KMS-11 (cell line): ENCODE results near the gene ETHE1.

Source experiments
- H2AFZ ChIP-seq: fragments of 200-600 bp; sonication (generic); 2 replicates; pipeline ENCODE4 v1.6.1; 2016; ENCODE audit warnings: antibody characterized with exemption, mixed run types, low read depth
- H3K27ac ChIP-seq: fragments of 200-600 bp; sonication (generic); 2 replicates; pipeline ENCODE4 v1.6.1; 2016; ENCODE audit warnings: mild to moderate bottlenecking, mixed run types
- H3K27me3 ChIP-seq: fragments of 200-600 bp; sonication (generic); 2 replicates; pipeline ENCODE4 v1.6.1; 2017; ENCODE audit warnings: mild to moderate bottlenecking, low read depth, mixed run types, moderate library complexity; ENCODE audit not compliant: insufficient read depth
- H3K36me3 ChIP-seq: fragments of 200-600 bp; sonication (generic); 2 replicates; pipeline ENCODE4 v1.6.1; 2017; ENCODE audit warnings: mild to moderate bottlenecking, mixed run types; ENCODE audit not compliant: insufficient read depth
- H3K4me1 ChIP-seq: fragments of 200-600 bp; sonication (generic); 2 replicates; pipeline ENCODE4 v1.6.1; 2016; ENCODE audit warnings: mild to moderate bottlenecking, low read depth, mixed run types; ENCODE audit not compliant: poor library complexity, severe bottlenecking
- H3K4me2 ChIP-seq: fragments of 200-600 bp; sonication (generic); 2 replicates; pipeline ENCODE4 v1.7.0; 2016; ENCODE audit warnings: mild to moderate bottlenecking, mixed run types
- H3K4me3 ChIP-seq: fragments of 200-600 bp; sonication (generic); IDR thresholded peaks from 2 replicates; pipeline ENCODE4 v1.6.1; 2017; ENCODE audit warnings: low read depth, low read length, mixed read lengths; ENCODE audit not compliant: insufficient read depth
- H3K79me2 ChIP-seq: fragments of 200-600 bp; sonication (generic); 2 replicates; pipeline ENCODE4 v1.6.1; 2016; ENCODE audit warnings: low read depth, mixed run types; ENCODE audit not compliant: insufficient read depth
- H3K9ac ChIP-seq: fragments of 200-600 bp; sonication (generic); 2 replicates; pipeline ENCODE4 v1.6.1; 2016; ENCODE audit warnings: mild to moderate bottlenecking, mixed run types
- H4K20me1 ChIP-seq: fragments of 200-600 bp; sonication (generic); 2 replicates; pipeline ENCODE4 v1.6.1; 2016; ENCODE audit warnings: mild to moderate bottlenecking, mixed run types; ENCODE audit not compliant: insufficient read depth
- CTCF ChIP-seq: fragments of 200-600 bp; sonication (generic); conservative IDR thresholded peaks from 2 replicates; pipeline ENCODE4 v1.6.1; 2017; ENCODE audit warnings: low read depth, mild to moderate bottlenecking, antibody characterized with exemption, low read length, moderate library complexity, mixed read lengths

ETHE1 gene

GRCh38 chr19:43526884-43527859 lies at the start of gene ETHE1:
ETHE1 (minus strand) TSS chr19:43527201; CDS start chr19:43527177, 24 bp downstream.
- Histone ChIP-seq H2AFZ (peak within 1 kb of the TSS; percentile 93), H3K4me3 (no peak within 1 kb of the TSS), H3K36me3 (no peaks in the 10 kb centered on the region), H3K27me3 (no peaks in the 10 kb centered on the region), H3K79me2 (no peaks in the 10 kb centered on the region), H4K20me1 (no peaks in the 10 kb centered on the region), H3K4me1 (peaks cover 17% of the 10 kb centered on the region), H3K27ac (no peak within 1 kb of the TSS), H3K4me2 (peak within 1 kb of the TSS; percentile 76), H3K9ac (peak within 1 kb of the TSS; percentile 58; the same call in 1 of the 2 replicates)
- TF ChIP-seq CTCF: no peak

- peak overlapping the region; percentile 84 for H3K4me2 ChIP-seq
- no peak for TF ChIP-seq CTCF
- peak overlapping the region; percentile 35; the same call in 1 of the 2 replicates for H3K9ac ChIP-seq
- H2AFZ ChIP-seq: peak overlapping the region; percentile 88
- peak overlapping the region; percentile 22; the same call in 1 of the 2 replicates for H3K27ac ChIP-seq
- no peaks in the 10 kb centered on the region for H4K20me1 ChIP-seq
- no peak overlapping the region for H3K4me3 ChIP-seq
- H3K4me1 ChIP-seq: peaks cover 11% of the 10 kb centered on the region
- H3K79me2 ChIP-seq: peaks cover 4% of the 10 kb centered on the region; the same call in 1 of the 2 replicates
- H3K27me3 ChIP-seq: no peaks in the 10 kb centered on the region; the same call in 1 of the 2 replicates
- H3K36me3 ChIP-seq: no peaks in the 10 kb centered on the region
Measured at GRCh38 chr19:43575955-43576878, 49.2 kb upstream of the ETHE1 start.

GRCh38 chr19:43575156-43575950 lies 48.4 kb upstream of the ETHE1 start, which contains the start of the genes PINLYP and XRCC1:
PINLYP (plus strand) TSS chr19:43575801; CDS start chr19:43577192, 1,391 bp downstream.
XRCC1 (minus strand) TSS chr19:43575527; CDS start chr19:43575458, 69 bp downstream.
- Histone ChIP-seq H3K27ac (peak within 1 kb of the TSS; percentile 70), H3K9ac (peak within 1 kb of the TSS; percentile 88), H3K4me2 (peak within 1 kb of the TSS; percentile 84), H3K27me3 (no peaks in the 10 kb centered on the region; the same call in 1 of the 2 replicates), H2AFZ (peak within 1 kb of the TSS; percentile 94), H3K4me3 (peak within 1 kb of the TSS; percentile 82), H3K36me3 (no peaks in the 10 kb centered on the region), H3K4me1 (peaks cover 15% of the 10 kb centered on the region), H4K20me1 (no peaks in the 10 kb centered on the region), H3K79me2 (peaks cover 4% of the 10 kb centered on the region; the same call in 1 of the 2 replicates)
- no peak; the same call in 1 of the 2 replicates for TF ChIP-seq CTCF
